CD4-positive, alpha-beta memory T cell (primary cell): ENCODE results near the gene HPN. TPM values are rescaled to one million over a fixed set of nuclear protein-coding genes. Genes with fewer than 3 reads are reported as not detected.

Experiments used
- CTCF ChIA-PET: fragments of 350-600 bp; sonication (Branson Sonifier 250); formaldehyde crosslinking; loops from one replicate; lab custom pipeline; 2021; ENCODE audit warnings: inconsistent platforms; ENCODE audit not compliant: partially characterized antibody; lab: Charles Lee
- POLR2A ChIA-PET: fragments of 350-600 bp; sonication (Branson Sonifier 250); formaldehyde crosslinking; loops from one replicate; lab custom pipeline; 2021; ENCODE audit not compliant: partially characterized antibody; lab: Charles Lee
- DNase-seq, 5 donors: peaks; one replicate each; pipeline versions ENCODE4 v3.0.0 to v3.0.0-alpha.2; 2020 to 2022; ENCODE audit warnings: mixed read lengths in 1 of 5
- H3K27ac ChIP-seq: one replicate; pipeline ENCODE4 v1.7.0; 2013; ENCODE audit warnings: low read depth, low read length
- H3K27me3 ChIP-seq: 2 replicates; pipeline ENCODE4 v1.7.0; 2013; ENCODE audit warnings: mild to moderate bottlenecking, low read length, moderate library complexity; ENCODE audit not compliant: insufficient read depth
- H3K36me3 ChIP-seq: 2 replicates; pipeline ENCODE4 v1.7.0; 2013; ENCODE audit warnings: mild to moderate bottlenecking, low read length, moderate library complexity; ENCODE audit not compliant: insufficient read depth
- H3K4me1 ChIP-seq: 2 replicates; pipeline ENCODE4 v1.7.0; 2013; ENCODE audit warnings: mild to moderate bottlenecking, low read length, moderate library complexity; ENCODE audit not compliant: insufficient read depth
- H3K4me3 ChIP-seq, 2 donors: one replicate each; pipeline ENCODE4 v1.7.0; 2013; ENCODE audit warnings: low read length in 2 of 2, mild to moderate bottlenecking in 1 of 2
- H3K9me3 ChIP-seq, 2 donors: one replicate each; pipeline ENCODE4 v1.7.0; 2013; ENCODE audit warnings: low read length in 2 of 2, control low read depth in 1 of 2; ENCODE audit not compliant: control insufficient read depth in 1 of 2
- H3K27ac Mint-ChIP-seq, 7 donors: one replicate each; pipeline ENCODE4 v1.8.0; 2020 to 2021; ENCODE audit warnings: mixed read lengths in 7 of 7, mild to moderate bottlenecking in 6 of 7, inconsistent platforms in 3 of 7, moderate library complexity in 3 of 7
- H3K27me3 Mint-ChIP-seq, 2 donors: one replicate each; pipeline ENCODE4 v1.8.0; 2020 to 2021; ENCODE audit warnings: mixed read lengths in 2 of 2
- H3K36me3 Mint-ChIP-seq, 2 donors: one replicate each; pipeline ENCODE4 v1.8.0; 2020 to 2021; ENCODE audit warnings: mixed read lengths in 2 of 2, inconsistent platforms in 1 of 2, mild to moderate bottlenecking in 1 of 2
- H3K4me1 Mint-ChIP-seq, 4 donors: one replicate each; pipeline ENCODE4 v1.8.0; 2020 to 2021; ENCODE audit warnings: mixed read lengths in 4 of 4, mild to moderate bottlenecking in 1 of 4
- H3K4me3 Mint-ChIP-seq, 8 donors: one replicate each; pipeline ENCODE4 v1.8.0; 2020 to 2021; ENCODE audit warnings: mixed read lengths in 8 of 8, mild to moderate bottlenecking in 7 of 8, moderate library complexity in 6 of 8, inconsistent platforms in 3 of 8
- H3K9me3 Mint-ChIP-seq, 8 donors: one replicate each; pipeline ENCODE4 v1.8.0; 2020 to 2021; ENCODE audit warnings: mixed read lengths in 8 of 8, mild to moderate bottlenecking in 5 of 8, inconsistent platforms in 3 of 8, moderate library complexity in 1 of 8
- intact Hi-C: fragments of 100-400 bp; cut with micrococcal nuclease; formaldehyde crosslinking; loops from one replicate; pipeline ENCODE4 v1.15.1; 2023
- polyA plus RNA-seq, 2 donors: library from polyadenylated mRNA; unstranded; fragments of 300-500 nt; fragmentation: Illumina TruSeq; gene quantifications; one replicate each; pipeline ENCODE4 v1.2.3, GENCODE V29; 2021
- total RNA-seq, 2 experiments: library from RNA; stranded (reverse); gene quantifications; one replicate each; pipeline ENCODE4 v1.2.3, GENCODE V29; 2021

The HPN gene
- total and polyA plus RNA-seq, 4 experiments from 2014 or later: 0.15 to 0.57 TPM; not detected in 2

GRCh38 chr19:35077411-35078223 lies 36.1 kb downstream of the HPN start:
- H3K9me3 ChIP-seq: no peaks in the 10 kb centered on the region
- H3K27ac ChIP-seq: no peak overlapping the region
- Mint-ChIP-seq H3K36me3 (no peaks in the 10 kb centered on the region), H3K4me3 (no peak overlapping the region), H3K9me3 (no peaks in the 10 kb centered on the region), H3K4me1 (peaks cover 0 to 2% (median under 1%) of the 10 kb centered on the region in 4 donors), H3K27ac (peak overlapping the region in 1 of 7 donors; percentile 39), H3K27me3 (peaks cover 6% of the 10 kb centered on the region in 2 donors)
- no peaks in the 10 kb centered on the region for H3K4me1 ChIP-seq
- DNase-seq: no peak
- ChIA-PET CTCF (no interaction called here), POLR2A (interaction anchor here (0.6 kb wide), 1 partner anchor 82 kb away, joined by 3 read pairs; no protein-coding TSS in a partner anchor)
- no peak overlapping the region for H3K4me3 ChIP-seq
- no peaks in the 10 kb centered on the region for H3K27me3 ChIP-seq
- no peaks in the 10 kb centered on the region for H3K36me3 ChIP-seq
- intact Hi-C loops: no loop called here

DNA sequence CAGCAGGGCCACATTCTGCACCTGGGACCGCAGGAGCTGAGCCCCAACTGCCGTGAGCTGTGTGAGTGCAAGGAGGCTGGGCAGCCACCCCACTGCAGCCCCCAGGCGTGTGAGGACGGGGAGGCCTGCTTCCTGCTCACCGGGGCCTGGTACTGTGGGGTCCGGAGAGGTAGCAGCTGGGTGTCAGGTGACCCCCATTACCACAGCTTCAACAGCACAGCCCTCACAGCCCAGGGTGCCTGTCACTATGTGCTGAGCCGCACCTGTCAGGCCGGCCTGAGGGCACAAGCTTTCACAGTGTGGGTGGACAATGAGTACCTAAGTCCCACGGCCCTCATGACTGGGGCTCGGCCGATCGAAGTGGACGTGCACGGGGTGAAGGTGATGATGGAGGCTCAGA lies 38.3 kb downstream of the HPN start:
- Histone ChIP-seq H3K36me3 (no peaks in the 10 kb centered on the region), H3K4me3 (no peak overlapping the region), H3K27ac (no peak overlapping the region), H3K4me1 (no peaks in the 10 kb centered on the region), H3K27me3 (no peaks in the 10 kb centered on the region), H3K9me3 (no peaks in the 10 kb centered on the region)
- no peak overlapping the region for H3K4me3 Mint-ChIP-seq
- peak overlapping the region in 1 of 7 donors; percentile 46 for H3K27ac Mint-ChIP-seq
- H3K27me3 Mint-ChIP-seq: peaks cover 6% of the 10 kb centered on the region in 2 donors
- H3K9me3 Mint-ChIP-seq: no peaks in the 10 kb centered on the region
- ChIA-PET POLR2A (no interaction called here), CTCF (no interaction called here)
- no peaks in the 10 kb centered on the region for H3K36me3 Mint-ChIP-seq
- peaks cover 0 to 2% (median under 1%) of the 10 kb centered on the region in 4 donors for H3K4me1 Mint-ChIP-seq
- DNase-seq: no peak
- intact Hi-C loops: no loop called here

DNA sequence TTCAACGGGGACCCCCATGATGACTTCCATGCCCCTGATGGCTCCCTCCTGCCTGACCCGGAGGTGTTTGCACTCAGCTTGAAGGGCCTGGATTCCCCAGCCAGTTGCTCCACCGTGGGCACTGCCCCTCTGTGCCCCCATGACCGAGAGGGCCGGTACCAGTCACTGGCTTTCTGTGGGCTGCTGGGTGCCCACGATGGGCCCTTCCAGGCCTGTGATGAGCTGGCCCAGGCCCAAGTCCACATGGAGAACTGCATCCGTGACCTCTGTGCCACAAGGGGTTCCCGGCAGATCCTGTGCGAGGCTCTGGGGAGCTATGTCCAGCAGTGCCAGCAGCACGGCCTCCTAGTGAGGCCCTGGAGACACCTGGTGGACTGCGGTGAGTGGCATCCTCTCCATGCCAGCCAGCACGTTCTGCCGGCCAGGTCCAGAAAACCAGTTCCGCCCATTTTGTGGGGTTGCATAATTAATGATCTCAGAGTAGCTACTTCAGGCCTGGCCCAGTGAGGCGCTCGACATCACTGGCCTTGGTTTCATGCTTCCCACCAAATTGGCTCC lies 39.2 kb downstream of the HPN start:
- Mint-ChIP-seq H3K36me3 (no peaks in the 10 kb centered on the region), H3K27me3 (peaks cover 4 to 6% of the 10 kb centered on the region in 2 donors), H3K9me3 (no peaks in the 10 kb centered on the region), H3K4me1 (peaks cover 2 to 4% (median 4%) of the 10 kb centered on the region in 4 donors), H3K27ac (no peak overlapping the region), H3K4me3 (no peak overlapping the region)
- Histone ChIP-seq H3K4me3 (no peak overlapping the region), H3K27me3 (no peaks in the 10 kb centered on the region), H3K9me3 (no peaks in the 10 kb centered on the region), H3K4me1 (peaks cover 3% of the 10 kb centered on the region), H3K27ac (no peak overlapping the region), H3K36me3 (no peaks in the 10 kb centered on the region)
- ChIA-PET POLR2A (no interaction called here), CTCF (interaction anchor here (1.1 kb wide), 1 partner anchor 14 kb away, joined by 4 read pairs; no protein-coding TSS in a partner anchor)
- no peak for DNase-seq
- intact Hi-C loops: no loop called here

GRCh38 chr19:35081201-35081600 lies 39.7 kb downstream of the HPN start:
- no peaks in the 10 kb centered on the region for H3K9me3 ChIP-seq
- no peaks in the 10 kb centered on the region for H3K36me3 Mint-ChIP-seq
- H3K9me3 Mint-ChIP-seq: no peaks in the 10 kb centered on the region
- H3K27ac ChIP-seq: no peak overlapping the region
- H3K4me3 Mint-ChIP-seq: no peak overlapping the region
- ChIA-PET CTCF (interaction anchor here (1.1 to 2.1 kb wide), 2 partner anchors 10 to 15 kb away, joined by 4 to 7 read pairs; no protein-coding TSS in a partner anchor), POLR2A (no interaction called here)
- no peak for DNase-seq
- intact Hi-C loops: no loop called here
- H3K4me1 ChIP-seq: peaks cover 6% of the 10 kb centered on the region
- no peaks in the 10 kb centered on the region for H3K36me3 ChIP-seq
- H3K27me3 Mint-ChIP-seq: peaks cover 4 to 6% of the 10 kb centered on the region in 2 donors
- peaks cover 4 to 8% (median 6%) of the 10 kb centered on the region in 4 donors for H3K4me1 Mint-ChIP-seq
- H3K27ac Mint-ChIP-seq: no peak overlapping the region
- H3K27me3 ChIP-seq: no peaks in the 10 kb centered on the region
- H3K4me3 ChIP-seq: no peak overlapping the region

- Mint-ChIP-seq H3K27ac (no peak overlapping the region), H3K4me3 (no peak overlapping the region), H3K27me3 (no peaks in the 10 kb centered on the region), H3K4me1 (peaks cover 3 to 9% (median 6%) of the 10 kb centered on the region in 4 donors), H3K36me3 (no peaks in the 10 kb centered on the region), H3K9me3 (no peaks in the 10 kb centered on the region)
- intact Hi-C loops: no loop called here
- Histone ChIP-seq H3K36me3 (no peaks in the 10 kb centered on the region), H3K9me3 (no peaks in the 10 kb centered on the region), H3K4me1 (peaks cover 11% of the 10 kb centered on the region), H3K27ac (no peak overlapping the region), H3K4me3 (no peak overlapping the region), H3K27me3 (no peaks in the 10 kb centered on the region)
- POLR2A ChIA-PET: no interaction called here
- CTCF ChIA-PET: interaction anchor here (1.2 kb wide), 1 partner anchor 17 kb away, joined by 4 read pairs; no protein-coding TSS in a partner anchor
- no peak for DNase-seq
Observed at GRCh38 chr19:35083691-35084508, 42.4 kb downstream of the HPN start.

GRCh38 chr19:35084509-35084762 lies 42.9 kb downstream of the HPN start:
- H3K36me3 ChIP-seq: no peaks in the 10 kb centered on the region
- no peak overlapping the region for H3K27ac ChIP-seq

GRCh38 chr19:35085947-35086346 lies 44.4 kb downstream of the HPN start:
- peaks cover 18% of the 10 kb centered on the region for H3K4me1 ChIP-seq
- no peak overlapping the region for H3K4me3 ChIP-seq
- no peaks in the 10 kb centered on the region for H3K27me3 ChIP-seq
- POLR2A ChIA-PET: no interaction called here
- Mint-ChIP-seq H3K27me3 (peaks cover 6 to 8% of the 10 kb centered on the region in 2 donors), H3K36me3 (no peaks in the 10 kb centered on the region), H3K27ac (peak overlapping the region in 3 of 7 donors; percentile 30 to 85 (median 70)), H3K4me3 (peak overlapping the region in 1 of 8 donors; percentile 33), H3K4me1 (peaks cover 5 to 15% (median 7%) of the 10 kb centered on the region in 4 donors), H3K9me3 (no peaks in the 10 kb centered on the region)
- no peak overlapping the region for H3K27ac ChIP-seq
- CTCF ChIA-PET: interaction anchor here (0.8 to 2.5 kb wide), 3 partner anchors 20 to 71 kb away, joined by 3 to 9 read pairs (median 6); no protein-coding TSS in a partner anchor
- H3K36me3 ChIP-seq: no peaks in the 10 kb centered on the region
- intact Hi-C loops: no loop called here
- no peaks in the 10 kb centered on the region for H3K9me3 ChIP-seq
- DNase-seq: no peak

More at GRCh38 chr19:35084509-35084762, 42.9 kb downstream of the HPN start:
- Mint-ChIP-seq H3K36me3 (no peaks in the 10 kb centered on the region), H3K27ac (no peak overlapping the region), H3K4me1 (peaks cover 3 to 9% (median 6%) of the 10 kb centered on the region in 4 donors), H3K27me3 (peaks cover 0 to 2% of the 10 kb centered on the region in 2 donors), H3K9me3 (no peaks in the 10 kb centered on the region), H3K4me3 (no peak overlapping the region)
- no peaks in the 10 kb centered on the region for H3K9me3 ChIP-seq
- peaks cover 11% of the 10 kb centered on the region for H3K4me1 ChIP-seq
- H3K27me3 ChIP-seq: no peaks in the 10 kb centered on the region
- intact Hi-C loops: no loop called here
- no peak overlapping the region for H3K4me3 ChIP-seq
- ChIA-PET CTCF (interaction anchor here (1.9 kb wide), 1 partner anchor 18 kb away, joined by 6 read pairs; no protein-coding TSS in a partner anchor), POLR2A (no interaction called here)
- no peak for DNase-seq
